ENCODE results near the gene DHRS7B. TPM values are rescaled to one million over a fixed set of nuclear protein-coding genes. Genes with fewer than 3 reads are reported as not detected.
"Not testable (repeated sequence)": the region's sequence is repeated elsewhere in the genome, so short reads cannot be mapped to it uniquely, and the experiment has no call there.

The DHRS7B gene
- total RNA-seq, 1 donor from 2014 or later: 17.1 TPM

DNA sequence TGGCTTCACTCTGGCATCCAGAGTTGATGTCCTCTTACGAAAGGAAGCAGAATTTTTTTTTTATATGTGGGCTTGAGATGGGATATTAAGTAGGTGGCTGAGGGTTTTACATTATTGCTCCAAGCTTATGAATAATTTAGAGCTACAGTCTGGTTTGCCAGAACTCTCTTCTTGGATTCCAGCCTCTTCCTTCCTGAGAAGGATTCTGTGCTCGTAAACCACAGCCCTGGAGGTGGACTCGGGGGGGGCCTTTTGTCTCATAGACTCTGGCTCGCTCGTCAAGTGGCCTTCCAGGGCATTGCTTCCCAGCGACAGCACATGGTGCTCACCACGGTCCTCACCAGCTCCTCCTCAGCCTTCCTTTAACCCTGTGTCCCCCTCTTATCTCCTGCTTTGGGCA, 44.0 kb downstream of the DHRS7B start:
- intact Hi-C loops (cut with DNase I): no loop called here
- DNase-seq (ENCODE audit: low spot score) (no peak), ATAC-seq (no peak)

DNA sequence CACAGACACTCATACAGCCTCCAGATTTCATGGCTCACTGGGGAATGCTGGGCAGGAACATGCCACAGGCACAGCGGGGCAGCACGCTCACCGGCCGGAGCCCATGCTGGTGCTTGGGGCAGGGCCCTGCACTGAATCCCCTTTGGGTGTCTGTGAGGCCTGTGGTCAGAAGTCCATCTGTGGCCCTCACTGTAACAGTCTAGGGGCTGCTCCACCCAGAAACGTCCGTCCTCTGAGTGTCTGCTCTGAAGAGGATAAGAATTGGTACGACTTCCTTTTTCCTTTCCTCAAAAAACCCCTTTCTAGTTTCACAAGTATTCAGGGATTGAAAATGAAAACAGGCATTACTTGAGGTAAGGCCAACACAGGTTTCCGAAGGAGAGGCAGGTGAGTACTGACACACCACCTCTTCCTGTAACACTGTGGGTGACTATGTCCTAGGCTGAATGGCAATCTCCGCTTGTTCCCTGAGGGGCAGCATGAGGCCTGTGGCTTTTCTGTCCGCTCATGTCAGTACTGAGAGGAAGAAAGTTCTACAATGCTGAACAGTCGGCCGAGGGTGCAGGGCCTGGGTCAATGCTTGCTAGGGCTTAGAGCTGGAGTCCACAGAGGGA, 44.7 kb downstream of the DHRS7B start:
- ATAC-seq: no peak
- DNase-seq (ENCODE audit: low spot score): no peak
- intact Hi-C loops (cut with DNase I): no loop called here

DNA sequence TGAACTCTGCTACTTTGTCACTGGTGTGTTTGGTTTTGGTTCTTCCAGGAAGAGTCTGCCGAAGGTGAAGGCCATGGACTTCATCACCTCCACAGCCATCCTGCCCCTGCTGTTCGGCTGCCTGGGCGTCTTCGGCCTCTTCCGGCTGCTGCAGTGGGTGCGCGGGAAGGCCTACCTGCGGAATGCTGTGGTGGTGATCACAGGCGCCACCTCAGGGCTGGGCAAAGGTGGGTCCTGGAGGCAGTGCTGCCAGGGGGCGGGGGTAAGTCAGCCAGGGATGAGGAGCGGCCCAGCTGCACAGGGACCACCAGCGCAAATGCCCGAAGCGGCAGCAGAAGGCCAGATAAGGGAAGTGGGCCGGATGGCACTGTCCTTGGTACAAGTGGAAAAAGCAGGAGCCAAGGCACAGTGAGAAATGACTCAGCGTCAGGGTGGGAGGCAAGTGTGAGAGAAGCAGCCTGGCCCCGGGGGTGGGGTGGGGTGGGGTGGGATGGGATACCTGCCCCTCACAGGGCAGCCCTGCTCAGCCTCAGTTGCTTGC, 45.3 kb downstream of the DHRS7B start:
- intact Hi-C loops (cut with DNase I): no loop called here
- ATAC-seq (no peak), DNase-seq (ENCODE audit: low spot score) (peak; percentile 30)

DNA sequence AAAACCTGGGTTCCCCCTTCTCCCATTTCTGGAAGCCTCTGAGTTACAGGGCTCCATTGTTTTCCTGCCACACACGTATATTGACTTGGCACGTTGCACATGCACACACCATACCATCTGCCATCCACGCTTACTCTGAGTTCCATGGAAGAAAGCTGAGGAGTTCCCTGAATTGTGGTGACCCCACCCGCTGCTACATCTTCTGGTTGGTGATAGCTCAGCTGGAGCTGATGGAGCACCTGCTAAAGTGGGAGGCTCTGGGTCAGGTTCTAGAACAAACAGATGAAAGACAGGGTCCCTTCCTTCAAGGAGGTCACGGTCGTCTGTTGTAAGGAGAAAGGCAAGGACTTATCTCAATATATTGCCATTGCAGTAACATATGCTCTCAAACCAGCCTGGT, 46.1 kb downstream of the DHRS7B start:
- intact Hi-C loops (cut with DNase I): no loop called here
- ATAC-seq: no peak
- DNase-seq (ENCODE audit: low spot score): no peak

DNA sequence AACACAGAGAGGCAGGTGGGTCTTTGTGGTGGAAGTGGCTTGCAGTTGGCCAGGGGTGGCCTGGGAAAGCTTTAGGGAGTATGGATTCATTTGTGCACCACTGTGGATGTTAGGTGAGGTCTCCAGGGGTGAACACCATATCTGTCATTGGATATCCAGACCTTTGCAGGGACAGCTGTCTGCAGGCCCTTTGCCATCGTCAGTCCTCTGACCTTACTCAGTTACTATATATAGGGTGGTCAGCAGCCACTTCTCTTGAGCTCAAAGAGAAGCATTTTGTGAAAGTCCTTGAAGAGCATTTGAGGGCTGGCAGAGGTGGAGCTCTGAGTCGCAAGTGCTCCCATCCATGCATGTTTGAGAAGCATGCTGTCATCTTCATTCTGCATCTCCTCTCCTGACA, 46.8 kb downstream of the DHRS7B start:
- intact Hi-C loops (cut with DNase I): no loop called here
- ATAC-seq (no peak), DNase-seq (ENCODE audit: low spot score) (peak; percentile 21)

DNA sequence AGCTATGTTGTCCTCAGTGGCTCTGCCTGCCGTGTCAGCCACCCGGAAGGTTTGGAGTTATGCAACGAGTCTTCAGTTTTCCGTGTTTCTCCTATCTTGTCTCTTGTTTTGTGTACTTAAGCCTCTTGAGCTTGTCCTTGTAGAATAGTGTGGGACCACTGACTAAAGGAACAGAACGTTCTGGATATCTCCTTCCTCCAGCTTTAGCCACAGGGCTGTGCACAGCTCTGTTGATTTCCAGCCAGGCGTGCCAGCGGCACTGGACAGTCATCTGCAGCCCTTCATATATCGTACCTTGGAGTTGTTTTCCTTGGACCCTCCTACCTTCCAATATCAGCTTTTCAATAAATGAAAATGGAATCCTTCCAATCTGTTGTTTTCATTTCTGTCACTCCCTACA, 47.4 kb downstream of the DHRS7B start:
- DNase-seq (ENCODE audit: low spot score) (peak; percentile 40), ATAC-seq (peak; percentile 61)
- intact Hi-C loops (cut with DNase I): no loop called here

DNA sequence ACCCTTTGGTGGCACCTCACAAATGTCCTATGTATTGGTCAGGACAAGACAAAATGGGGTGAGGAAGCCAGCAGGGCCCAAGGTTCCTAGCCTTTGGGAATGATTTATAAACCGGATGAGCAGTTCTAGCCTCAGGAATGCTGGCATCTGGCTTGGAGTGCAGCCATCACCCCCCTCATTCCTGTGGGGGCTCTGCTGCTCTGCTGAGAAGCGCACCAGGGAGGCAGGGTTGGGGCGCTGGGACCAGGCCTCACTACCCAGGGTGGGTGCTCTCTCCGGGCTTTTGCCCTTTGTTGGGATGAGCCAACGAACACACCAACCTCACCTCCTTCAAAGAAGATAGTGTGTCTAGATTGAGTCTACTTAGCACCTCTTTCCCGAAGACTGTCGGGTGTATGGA, 47.9 kb downstream of the DHRS7B start:
- DNase-seq (ENCODE audit: low spot score): peak; percentile 51
- ATAC-seq: peak; percentile 53
- intact Hi-C loops (cut with DNase I): no loop called here

DNA sequence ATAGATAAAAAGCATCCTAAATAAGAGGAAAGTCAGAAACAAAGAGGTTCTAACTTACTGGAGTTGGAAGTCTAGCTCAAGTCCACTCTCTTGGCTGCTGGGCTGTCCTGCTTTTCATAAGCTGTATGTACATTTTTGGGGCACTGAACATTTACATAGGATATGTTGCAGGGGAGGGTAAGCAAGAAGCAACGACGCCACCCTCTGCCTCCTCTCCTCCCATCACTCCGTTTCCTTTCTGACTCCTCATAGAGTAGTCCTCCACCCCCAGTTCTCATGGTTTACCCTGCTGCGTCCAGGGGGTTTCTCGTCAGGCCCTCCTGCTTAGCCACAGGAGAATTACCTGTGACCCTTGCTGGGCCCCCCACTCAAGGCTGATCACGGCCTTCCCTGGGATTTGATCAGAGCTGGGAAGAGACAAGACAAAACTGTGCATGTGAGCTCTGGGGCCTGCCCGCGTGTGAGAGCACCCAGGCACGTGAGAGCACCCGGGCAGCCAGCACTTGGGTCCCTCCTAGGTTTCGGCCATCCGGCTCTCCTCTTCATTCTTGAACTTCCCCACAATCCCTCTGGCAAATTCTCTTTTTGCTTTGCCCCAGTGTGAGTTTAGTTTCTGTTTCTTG, 50.1 kb downstream of the DHRS7B start:
- ATAC-seq (no peak), DNase-seq (ENCODE audit: low spot score) (peak; percentile 30)
- intact Hi-C loops (cut with DNase I): no loop called here

DNA sequence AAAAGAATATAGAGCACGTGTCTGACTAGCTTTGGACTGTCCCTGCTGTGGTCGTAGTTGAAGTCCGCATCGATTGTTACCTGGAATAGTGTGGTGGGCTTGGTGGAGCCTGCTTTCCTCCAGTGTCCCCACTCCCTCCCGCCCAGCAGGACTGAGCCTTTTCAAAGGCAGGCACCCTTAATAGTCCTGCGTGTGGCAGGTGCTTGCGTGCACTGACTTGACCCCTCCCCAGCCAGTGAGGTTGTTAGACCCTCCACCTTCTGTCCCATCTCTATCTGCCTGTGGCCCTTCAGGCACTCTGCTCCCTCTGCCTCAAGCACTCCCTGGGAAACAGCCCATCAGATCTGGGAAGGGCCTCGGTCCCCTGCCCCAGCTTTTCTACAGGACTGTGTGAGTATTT, 50.6 kb downstream of the DHRS7B start:
- DNase-seq (ENCODE audit: low spot score): peak; percentile 22
- no peak for ATAC-seq
- intact Hi-C loops (cut with DNase I): no loop called here

DNA sequence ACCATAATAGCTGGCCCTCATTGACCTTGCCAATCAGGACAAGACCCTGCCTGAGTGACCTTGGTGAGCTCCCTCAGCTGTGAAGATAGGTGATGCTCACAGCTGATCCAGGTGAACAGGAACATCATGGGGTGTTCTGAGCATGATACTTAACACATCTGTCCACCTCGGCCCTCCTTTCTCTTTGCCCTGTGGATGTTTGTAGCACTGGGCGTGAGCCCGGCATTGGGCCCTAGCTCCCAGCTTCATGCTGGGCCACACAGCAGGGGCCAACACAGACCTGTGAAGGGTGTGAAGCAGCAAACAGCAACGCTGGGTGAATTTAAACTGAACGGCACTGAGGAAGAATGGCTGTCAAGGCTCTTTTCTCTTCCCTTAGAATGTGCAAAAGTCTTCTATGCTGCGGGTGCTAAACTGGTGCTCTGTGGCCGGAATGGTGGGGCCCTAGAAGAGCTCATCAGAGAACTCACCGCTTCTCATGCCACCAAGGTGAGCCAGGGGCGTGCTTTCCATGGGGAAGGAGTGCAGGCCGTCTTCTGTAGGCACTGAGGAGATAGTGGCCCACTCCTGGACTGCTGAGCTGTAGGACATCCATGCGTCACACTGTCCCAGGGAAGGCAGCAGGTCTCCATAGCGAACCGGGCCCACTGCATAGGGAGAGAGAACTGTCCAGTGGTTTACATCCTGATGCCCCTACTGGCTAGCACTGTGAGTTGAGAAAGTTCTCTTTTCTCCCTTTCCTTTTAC, 51.3 kb downstream of the DHRS7B start:
- peak; percentile 37 for DNase-seq (ENCODE audit: low spot score)
- intact Hi-C loops (cut with DNase I): no loop called here
- ATAC-seq: no peak

DNA sequence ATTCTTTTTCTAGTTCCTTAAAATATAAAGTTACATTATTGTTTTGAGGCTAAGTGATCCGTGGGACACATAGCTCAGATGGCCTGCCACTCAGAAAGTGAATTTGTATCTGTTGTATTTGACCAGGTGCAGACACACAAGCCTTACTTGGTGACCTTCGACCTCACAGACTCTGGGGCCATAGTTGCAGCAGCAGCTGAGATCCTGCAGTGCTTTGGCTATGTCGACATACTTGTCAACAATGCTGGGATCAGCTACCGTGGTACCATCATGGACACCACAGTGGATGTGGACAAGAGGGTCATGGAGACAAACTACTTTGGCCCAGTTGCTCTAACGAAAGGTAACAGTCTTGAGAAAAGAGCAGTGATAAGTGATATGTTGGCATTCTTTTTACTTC, 56.7 kb downstream of the DHRS7B start:
- ATAC-seq: no peak
- no peak for DNase-seq (ENCODE audit: low spot score)
- intact Hi-C loops (cut with DNase I): no loop called here

DNA sequence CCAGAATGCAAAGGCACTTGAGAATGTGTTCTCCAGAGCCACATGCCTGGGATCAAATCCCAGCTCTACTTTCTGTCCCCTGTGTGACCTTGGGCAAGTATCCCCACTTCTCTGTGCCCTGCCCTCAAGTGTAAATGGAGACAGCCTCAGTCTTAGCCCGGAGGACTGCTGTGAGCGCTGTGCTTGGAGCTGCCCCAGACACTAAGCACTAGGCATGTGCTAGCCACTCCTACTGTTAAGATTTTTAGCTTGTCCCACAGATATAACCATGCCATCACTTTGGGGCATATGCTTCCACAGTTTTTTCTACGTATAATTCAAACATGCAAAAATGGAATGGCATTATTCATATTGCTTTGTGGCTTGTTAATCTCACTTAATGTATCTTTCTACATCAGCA, 57.8 kb downstream of the DHRS7B start:
- no peak for DNase-seq (ENCODE audit: low spot score)
- intact Hi-C loops (cut with DNase I): no loop called here
- no peak for ATAC-seq

DNA sequence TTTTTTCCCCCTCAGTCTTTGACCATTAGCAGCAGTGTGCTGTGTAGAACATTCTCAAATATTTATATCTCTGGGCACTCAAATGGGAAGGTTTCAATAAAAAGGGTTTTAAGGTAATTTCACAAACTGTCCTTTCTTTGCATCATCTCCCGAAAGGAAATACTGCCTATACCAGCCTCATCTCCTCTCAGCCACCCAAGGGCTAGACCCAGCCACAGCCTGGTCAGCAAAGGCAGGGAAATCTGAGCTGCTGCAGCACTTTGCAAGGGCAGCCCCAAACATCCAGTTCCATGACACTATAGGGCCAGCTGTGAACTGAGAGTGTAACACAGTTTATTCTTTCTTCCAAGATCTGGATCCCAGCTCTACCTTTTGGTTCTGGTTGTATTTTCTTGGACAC, 58.3 kb downstream of the DHRS7B start:
- DNase-seq (ENCODE audit: low spot score) (no peak), ATAC-seq (no peak)
- intact Hi-C loops (cut with DNase I): no loop called here

DNA sequence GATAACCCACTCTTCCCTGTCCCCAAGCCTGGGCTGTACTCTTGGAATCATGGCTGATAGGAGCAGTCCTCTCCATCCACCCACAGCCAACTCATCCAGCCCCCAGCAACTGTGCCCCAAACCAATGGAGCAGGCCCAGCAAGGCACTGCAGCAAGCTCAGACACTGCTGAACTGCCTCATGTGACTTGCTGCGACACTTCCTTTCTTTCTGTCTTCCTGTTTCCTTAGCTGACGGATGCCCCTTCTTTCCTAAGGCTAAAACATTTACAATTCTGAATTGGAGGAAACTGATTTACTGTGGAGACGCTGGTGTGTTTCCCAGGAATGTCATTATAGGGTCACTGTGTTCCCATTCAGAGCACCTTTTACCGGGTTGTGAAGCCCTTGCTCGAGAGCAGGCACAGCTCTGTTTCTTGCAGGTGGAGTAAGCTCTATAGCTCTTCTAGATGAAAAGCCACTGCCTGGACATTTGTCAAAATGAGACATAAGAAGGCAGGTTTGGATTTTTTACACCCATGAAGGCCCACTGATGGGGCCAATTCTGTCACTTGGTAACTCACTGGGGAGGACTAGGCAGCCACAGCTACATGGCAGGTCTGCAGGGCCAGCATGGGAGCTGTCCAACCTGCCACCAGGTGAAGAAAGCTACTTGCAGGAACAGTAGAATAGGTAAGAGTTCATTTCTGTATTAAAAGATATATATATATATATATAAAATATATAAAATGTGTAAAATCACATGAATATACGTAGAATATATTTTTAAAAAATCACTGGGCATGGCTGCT, 59.8 kb downstream of the DHRS7B start:
- intact Hi-C loops (cut with DNase I): no loop called here
- no peak for ATAC-seq
- no peak for DNase-seq (ENCODE audit: low spot score)

DNA sequence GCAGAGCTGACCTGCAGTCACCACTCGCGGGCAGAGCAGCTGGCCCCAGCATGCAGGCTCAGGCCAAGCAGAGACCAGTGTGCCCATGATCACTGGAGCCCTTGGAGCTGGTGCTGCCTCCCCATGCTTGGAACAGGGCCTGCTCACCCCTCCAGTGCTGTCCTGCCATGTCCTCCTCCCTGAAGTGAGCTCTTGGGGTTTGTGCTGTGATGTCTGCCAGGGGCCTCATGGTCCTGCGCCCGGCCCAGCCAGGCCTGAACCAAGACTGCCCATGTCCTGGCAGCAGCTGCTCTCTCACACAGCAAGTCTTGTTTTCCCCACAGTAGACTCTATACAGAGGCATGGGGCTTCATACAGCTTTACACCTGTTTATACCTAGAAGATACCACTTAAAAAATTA, 62.6 kb downstream of the DHRS7B start:
- DNase-seq (ENCODE audit: low spot score) (no peak), ATAC-seq (no peak)
- intact Hi-C loops (cut with DNase I): no loop called here

DNA sequence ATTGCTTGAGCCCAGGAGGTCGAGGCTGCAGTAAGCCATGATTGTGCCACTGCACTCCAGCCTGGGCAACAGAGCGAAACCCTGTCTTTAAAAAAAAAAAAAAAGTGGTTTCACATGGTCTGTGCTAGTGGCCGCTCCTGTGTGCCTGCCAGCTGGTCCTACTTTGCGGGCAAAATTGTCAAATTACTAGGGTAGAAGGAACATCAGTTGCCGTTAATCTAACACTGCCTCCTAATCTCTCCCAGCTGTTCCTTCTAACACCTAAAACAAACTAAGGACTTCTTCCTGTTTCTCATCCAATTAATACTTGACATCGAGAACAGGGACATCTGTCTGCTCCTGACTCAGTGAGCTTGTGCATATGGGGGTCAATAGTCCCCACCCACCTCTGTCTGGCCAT, 63.3 kb downstream of the DHRS7B start:
- no peak for ATAC-seq
- intact Hi-C loops (cut with DNase I): no loop called here
- no peak for DNase-seq (ENCODE audit: low spot score)

DNA sequence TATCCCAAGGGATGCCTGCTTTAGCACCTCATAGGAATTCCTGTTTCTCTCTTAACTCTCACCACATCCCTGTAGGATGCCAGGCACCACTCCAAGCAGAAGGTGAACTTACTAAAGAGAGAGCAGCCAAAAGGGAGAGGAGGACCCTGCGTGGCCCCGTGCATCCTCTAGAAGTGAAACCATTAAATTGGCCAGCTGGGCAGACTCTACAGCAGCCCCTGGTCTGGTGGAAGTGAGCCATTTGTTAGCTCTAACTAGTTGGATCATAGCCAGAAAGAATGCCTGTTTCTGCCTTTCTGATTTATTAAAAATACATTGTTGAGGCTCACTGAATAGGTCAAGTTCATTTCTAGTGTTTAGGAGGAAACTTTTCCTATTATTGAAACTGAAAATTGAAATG, 64.9 kb downstream of the DHRS7B start:
- DNase-seq (ENCODE audit: low spot score): no peak
- intact Hi-C loops (cut with DNase I): no loop called here
- no peak for ATAC-seq

DNA sequence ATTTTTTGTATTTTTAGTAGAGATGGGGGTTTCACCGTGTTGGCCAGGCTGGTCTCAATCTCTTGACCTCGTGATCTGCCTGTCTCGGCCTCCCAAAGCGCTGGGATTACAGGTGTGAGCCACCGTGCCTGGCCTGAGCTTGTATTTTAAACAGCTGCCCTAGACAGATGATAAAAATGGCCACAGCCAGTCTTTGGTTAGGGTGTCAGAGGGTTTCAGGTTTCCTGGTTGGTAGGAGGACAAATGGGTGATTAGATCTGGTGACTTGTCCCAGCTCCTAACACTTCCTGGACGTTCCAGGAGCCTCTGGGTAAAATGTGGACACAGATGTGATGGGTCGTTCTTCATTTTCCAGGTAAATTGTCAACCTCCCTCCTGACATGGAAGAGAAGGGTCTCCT, 65.7 kb downstream of the DHRS7B start:
- ATAC-seq; DNase-seq (ENCODE audit: low spot score); intact Hi-C loops (cut with DNase I): not testable (repeated sequence)

DNA sequence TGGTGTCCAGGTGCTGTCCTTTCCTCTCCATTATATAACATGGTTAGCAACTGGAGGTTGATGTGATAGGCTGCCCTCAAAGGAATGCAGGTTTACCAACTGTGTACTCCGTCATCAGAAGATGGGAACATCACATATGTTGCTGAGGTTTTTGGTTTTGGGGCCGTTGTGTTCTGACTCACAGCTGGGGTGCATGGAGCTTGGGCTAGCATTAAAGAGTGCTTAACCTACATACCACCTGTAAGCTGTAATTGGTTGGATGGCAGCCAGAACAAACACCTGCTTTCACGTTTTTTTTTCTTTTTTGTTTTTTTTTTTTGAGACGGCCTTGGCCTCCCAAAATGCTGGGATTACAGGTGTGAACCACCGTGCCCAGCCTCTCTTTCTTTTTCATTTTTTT, 66.3 kb downstream of the DHRS7B start:
- intact Hi-C loops (cut with DNase I): no loop called here
- ATAC-seq (no peak), DNase-seq (ENCODE audit: low spot score) (no peak)

DNA sequence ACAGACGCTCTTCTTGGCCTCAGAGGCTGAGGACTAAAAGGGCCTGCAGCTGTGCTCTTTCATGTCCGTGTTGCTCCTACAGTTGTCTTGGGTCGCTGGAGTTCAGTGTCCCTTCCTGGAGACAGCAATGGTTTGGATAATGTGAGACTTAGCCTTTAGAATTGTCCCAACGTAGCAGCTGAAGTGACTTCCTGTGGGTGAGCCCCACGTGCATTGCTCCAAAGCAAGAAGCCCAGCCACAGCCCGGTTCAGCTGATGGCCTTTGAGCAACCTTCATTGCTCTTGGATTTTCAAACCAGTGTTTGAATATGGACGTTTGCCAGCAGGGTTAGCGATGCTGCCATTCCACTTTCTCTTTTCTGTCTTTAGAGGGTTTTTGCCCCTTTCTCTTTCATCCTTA, 67.5 kb downstream of the DHRS7B start:
- DNase-seq (ENCODE audit: low spot score) (no peak), ATAC-seq (peak; percentile 73)
- intact Hi-C loops (cut with DNase I): no loop called here
